GM21529 (cell line): Measurements from ENCODE around the gene SIAH2.

Experiments used
- ATAC-seq: cut with Tn5 transposase; IDR thresholded peaks from one replicate; pipeline ENCODE4 v1.9.1; 2021; ENCODE audit not compliant: unreplicated experiment

The SIAH2 gene

GRCh38 chr3:150736316-150736719 lies 26.7 kb downstream of the SIAH2 start:
- ATAC-seq = no peak

GRCh38 chr3:150734795-150735119 lies 28.2 kb downstream of the SIAH2 start:
- ATAC-seq = no peak

DNA sequence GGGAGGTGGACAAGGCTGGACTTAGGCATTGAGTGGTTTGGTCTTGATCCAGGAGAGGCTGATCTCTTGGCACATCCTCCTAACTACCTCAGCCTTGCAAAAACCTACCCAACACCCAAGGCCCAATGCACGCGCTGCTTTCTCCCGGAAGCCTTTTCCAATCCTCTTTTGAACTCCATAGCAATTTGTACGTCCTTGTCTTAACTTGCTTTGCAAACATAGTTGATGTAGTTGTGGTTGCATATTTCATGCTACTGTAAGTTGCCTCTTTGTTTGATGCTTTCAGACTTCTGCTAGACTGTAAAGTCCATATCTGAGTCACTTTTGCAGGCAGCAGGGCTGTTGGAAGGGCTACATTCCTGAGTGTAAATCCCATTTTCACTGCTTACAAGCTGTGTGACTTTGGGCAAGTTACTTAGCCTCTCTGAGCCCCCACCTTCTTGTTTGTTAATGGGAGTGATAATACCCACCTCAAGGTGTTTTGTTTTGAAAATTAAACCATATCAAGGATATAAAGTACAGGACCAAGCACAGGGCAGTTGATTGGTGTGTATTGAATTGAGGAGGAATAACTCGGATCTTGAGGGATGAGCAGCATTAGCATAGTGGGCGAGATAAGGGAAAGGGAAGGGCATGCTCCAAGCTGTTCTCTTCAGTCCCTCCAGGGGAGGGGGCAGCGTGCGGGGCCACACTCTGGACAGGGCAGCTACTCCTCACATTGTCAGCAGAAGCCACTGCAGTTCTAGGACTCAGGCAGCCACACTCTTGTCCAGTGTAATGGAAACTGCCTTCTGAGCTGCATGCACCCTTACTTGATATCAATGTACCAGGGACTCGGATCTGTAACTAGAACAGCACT lies 28.8 kb downstream of the SIAH2 start:
- ATAC-seq = no peak

DNA sequence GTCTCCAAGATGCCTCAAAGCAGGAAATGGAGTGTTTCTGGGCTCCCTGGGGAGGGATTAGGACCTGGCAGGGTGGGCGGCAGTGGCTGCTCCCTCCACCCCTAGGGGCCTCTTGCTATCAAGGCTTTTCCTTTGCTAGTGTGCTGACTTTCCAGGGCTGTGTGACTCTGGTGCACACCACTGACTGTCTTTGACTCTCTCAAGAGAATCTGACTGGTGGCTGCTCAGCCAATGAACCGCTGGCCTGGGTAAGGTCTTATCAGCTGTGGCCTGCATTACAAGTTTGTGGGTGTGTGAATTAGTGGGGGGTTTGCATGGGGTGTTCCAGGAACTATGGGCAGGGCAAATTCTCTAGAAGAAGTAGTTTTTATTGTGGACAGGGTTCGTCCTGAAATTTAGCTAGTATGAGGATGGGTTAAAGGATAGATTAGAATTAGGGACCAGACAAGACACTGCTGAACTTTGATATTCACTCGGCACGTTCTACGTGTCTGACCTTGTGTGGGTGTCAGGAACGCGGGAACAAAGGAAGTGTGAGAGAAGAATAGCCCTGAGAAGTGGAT lies 29.5 kb downstream of the SIAH2 start:
- ATAC-seq = no peak

GRCh38 chr3:150729682-150730360 lies 33.1 kb downstream of the SIAH2 start:
- ATAC-seq = no peak

DNA sequence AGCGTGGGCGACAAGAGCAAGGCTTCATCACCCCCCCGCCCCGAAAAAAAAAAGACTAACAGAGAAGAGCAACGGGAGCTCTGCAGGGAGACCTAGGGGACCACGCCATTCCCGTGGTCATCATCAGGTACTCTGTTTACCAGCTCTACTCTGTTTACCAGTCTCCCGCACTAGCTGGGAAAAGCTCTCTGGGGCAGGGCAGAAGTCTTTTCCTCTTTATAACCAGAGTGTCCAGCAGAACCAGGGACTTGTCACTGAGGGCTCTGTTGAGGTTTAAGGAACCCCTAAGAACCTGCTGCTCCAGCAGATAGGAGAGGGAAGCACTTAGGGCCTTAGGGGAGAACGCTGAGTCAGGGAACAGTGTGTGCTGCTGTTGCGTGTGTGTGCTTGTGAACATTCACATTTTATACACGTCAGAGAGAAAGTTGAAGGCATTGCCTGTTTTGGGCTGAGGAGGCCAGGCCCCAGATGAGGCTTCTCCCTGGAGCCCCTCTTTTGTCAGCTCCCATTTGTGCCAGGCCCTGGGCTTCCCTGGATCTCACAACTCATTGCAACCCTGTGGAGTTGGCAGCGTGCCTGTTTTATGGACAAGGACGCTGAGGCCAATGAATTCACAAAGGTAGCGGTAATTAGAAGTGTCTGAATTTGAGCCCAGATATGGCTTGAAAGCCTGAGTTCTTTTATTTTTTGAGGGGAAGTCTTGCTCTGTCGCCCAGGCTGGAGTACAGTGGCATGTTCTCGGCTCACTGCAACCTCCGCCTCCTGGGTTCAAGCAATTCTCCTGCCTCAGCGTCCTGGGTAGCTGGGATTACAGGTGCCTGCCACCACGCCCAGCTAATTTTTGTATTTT lies 35.1 kb downstream of the SIAH2 start:
- no peak for ATAC-seq

- ATAC-seq = no peak
Observed at GRCh38 chr3:150725548-150725947, 37.4 kb downstream of the SIAH2 start.

GRCh38 chr3:150723946-150724345 lies 39.0 kb downstream of the SIAH2 start:
- no peak for ATAC-seq

DNA sequence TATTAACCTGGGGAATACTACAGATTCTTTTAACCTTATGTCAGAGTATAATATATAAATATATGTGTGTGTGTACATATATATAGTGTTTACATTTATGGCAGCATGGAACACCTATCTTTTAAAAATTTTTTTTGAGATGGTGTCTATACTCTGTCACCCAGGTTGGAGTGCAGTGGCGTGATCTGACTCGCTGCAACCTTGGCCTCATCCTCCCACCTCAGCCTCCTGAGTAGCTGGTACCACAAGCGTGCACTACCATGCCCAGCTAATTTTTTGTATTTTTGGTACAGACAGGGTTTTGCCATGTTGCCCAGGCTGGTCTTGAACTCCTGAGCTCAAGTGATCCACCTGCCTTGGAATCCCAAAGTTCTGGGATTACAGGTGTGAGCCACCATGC lies 40.7 kb downstream of the SIAH2 start:
- no peak for ATAC-seq

DNA sequence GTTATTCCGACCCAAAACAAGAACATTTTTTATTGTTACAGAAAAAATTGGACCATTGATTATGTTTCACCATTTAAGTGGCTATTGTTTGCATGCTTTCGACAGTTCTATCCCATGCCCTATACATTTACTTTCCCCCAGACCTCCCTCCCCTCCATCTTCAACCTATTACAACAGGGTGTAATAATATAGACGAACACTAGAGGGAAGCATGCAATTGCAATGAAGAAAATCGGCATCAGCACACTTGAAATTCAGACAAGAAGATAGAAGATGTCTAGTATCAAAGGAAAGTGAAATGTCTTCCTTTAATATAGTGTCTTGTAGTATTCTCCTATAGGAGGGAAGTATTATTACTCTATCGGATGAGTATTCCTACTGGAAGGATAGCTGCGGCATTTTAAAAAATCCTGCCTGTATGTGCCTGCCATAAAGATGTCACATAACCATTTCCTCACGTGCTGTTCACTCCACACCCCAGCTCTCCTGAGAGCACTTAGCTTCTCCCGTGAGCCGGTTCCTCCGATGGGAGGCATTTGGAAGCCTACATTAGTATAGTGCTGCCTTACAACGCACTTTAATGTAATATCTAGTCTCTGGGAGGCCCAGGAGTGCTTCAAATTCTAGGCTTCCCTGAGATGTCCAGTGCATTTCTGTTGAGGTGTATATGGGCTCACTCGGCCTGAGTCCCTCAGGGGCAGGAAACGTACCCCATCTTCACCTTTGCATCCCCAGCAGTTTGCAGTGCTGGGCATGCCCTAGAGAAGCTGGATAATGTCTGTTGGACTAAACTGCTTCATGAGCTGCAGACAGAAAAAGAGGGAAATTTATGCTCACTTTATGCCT lies 41.5 kb downstream of the SIAH2 start:
- ATAC-seq = peak; percentile 82

DNA sequence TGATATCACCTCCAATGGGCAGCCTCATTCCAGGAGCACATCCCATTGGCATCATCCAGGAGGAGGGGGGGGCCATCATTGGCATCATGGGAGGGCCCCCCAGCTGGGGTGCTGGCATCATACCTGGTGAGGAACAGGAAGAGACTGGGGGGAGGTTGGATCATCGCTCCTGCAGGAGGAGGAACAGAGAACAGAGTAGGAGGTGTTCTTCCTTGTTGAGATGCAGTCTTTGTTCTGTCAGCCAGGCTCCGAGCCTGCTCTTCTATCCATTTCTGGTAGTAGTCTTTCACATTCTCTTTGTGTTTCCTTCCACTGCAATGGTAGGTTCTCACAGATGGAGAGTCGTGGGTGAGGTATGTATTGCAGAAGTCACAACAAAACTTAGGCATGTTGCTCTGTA lies 42.5 kb downstream of the SIAH2 start:
- ATAC-seq = no peak

- no peak for ATAC-seq
Observed at GRCh38 chr3:150710097-150710496, 52.9 kb downstream of the SIAH2 start.

DNA sequence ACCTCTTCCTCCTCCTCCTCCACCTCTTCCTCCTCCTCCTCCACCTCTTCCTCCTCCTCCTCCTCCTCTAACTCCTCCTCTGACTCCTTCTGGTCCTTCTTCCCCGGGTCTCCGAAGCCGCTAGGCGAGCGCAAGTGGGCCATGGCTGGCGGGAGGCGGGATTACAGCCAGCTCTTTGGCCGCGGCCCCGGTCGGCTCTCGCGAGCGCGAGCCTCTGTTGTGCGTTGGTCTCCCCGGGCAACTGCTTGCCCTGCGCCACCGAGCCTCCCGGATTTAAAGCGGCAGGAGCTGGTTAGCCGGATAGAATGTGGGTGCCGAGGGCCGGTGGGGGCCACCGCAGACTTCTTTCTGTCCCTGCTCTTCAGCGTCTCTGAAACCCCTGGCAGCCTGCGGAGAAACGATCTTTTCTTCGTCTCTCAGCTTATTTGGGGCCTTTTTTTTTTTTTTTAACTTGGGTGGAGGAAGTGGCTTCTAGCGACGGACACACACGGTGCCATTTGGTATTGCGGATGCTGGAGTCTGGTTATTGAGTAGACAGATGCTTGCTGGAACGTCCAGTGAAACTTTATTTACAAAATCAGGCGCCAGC lies 59.1 kb downstream of the SIAH2 start, which contains the start of gene ERICH6:
Gene ERICH6, minus strand, starts transcription at position 165 of the 589 bp plus-strand sequence. Its CDS starts 22 bp downstream, at position 143.
- peak; percentile 99 for ATAC-seq

GRCh38 chr3:150703299-150703755 lies 59.6 kb downstream of the SIAH2 start:
- ATAC-seq = peak; percentile 35

GRCh38 chr3:150699068-150699639 lies 63.8 kb downstream of the SIAH2 start:
- no peak for ATAC-seq

- ATAC-seq = no peak
Observed at GRCh38 chr3:150697646-150698045, 65.3 kb downstream of the SIAH2 start.

- ATAC-seq = no peak
Observed at GRCh38 chr3:150691414-150692040, 71.4 kb downstream of the SIAH2 start.
